DND-41 (cell line): ENCODE measurements around the gene GGA2.
"Not testable (repeated sequence)": the region's sequence is repeated elsewhere in the genome, so short reads cannot be mapped to it uniquely, and the experiment has no call there.

ENCODE experiments used
- ATAC-seq: fragments of 200-7000 bp; cut with Tn5 transposase; 3 replicates; pipeline ENCODE4 v1.9.1; 2021; ENCODE audit warnings: low read depth; ENCODE audit not compliant: insufficient read depth
- DNase-seq: peaks from one replicate; pipeline ENCODE4 v3.0.0-alpha.2; 2020
- H2AFZ ChIP-seq: 2 replicates; pipeline ENCODE4 v1.6.0; 2012; ENCODE audit warnings: low read depth, low read length
- H3K27ac ChIP-seq: 2 replicates; pipeline ENCODE4 v1.5.1; 2012; ENCODE audit warnings: low read length, inconsistent platforms
- H3K27me3 ChIP-seq: fragments of 200-600 bp; sonication (generic); 2 replicates; pipeline ENCODE4 v1.6.0; 2012; ENCODE audit warnings: low read length, mild to moderate bottlenecking, inconsistent platforms; ENCODE audit not compliant: insufficient read depth, poor library complexity
- H3K36me3 ChIP-seq: 2 replicates; pipeline ENCODE4 v1.5.1; 2012; ENCODE audit warnings: low read length, inconsistent platforms; ENCODE audit not compliant: insufficient read depth
- H3K4me1 ChIP-seq: 2 replicates; pipeline ENCODE4 v1.5.1; 2012; ENCODE audit warnings: mild to moderate bottlenecking, low read length; ENCODE audit not compliant: insufficient read depth
- H3K4me2 ChIP-seq: 2 replicates; pipeline ENCODE4 v1.6.0; 2012; ENCODE audit warnings: mild to moderate bottlenecking, moderate library complexity, low read length, inconsistent platforms; ENCODE audit not compliant: insufficient read depth
- H3K4me3 ChIP-seq, 2 experiments: fragments of 200-600 bp in 1 of 2; shearing (Covaris generic) in 1 of 2; 2 replicates each; pipeline ENCODE4 v1.5.1; 2012 to 2016; ENCODE audit warnings: inconsistent platforms in 2 of 2, low read length in 2 of 2, mild to moderate bottlenecking in 2 of 2, low read depth in 1 of 2, moderate library complexity in 1 of 2
- H3K79me2 ChIP-seq: 2 replicates; pipeline ENCODE4 v1.6.0; 2012; ENCODE audit warnings: low read length, inconsistent platforms; ENCODE audit not compliant: insufficient read depth
- H3K9ac ChIP-seq: 2 replicates; pipeline ENCODE4 v1.6.0; 2012; ENCODE audit warnings: low read depth, mild to moderate bottlenecking, inconsistent platforms, low read length, moderate library complexity
- H3K9me3 ChIP-seq: 2 replicates; pipeline ENCODE4 v1.5.1; 2012; ENCODE audit warnings: low read length, moderate library complexity, mild to moderate bottlenecking, inconsistent platforms; ENCODE audit not compliant: insufficient read depth, severe bottlenecking
- H4K20me1 ChIP-seq: 2 replicates; pipeline ENCODE4 v1.6.0; 2012; ENCODE audit warnings: low read length; ENCODE audit not compliant: insufficient read depth
- EZH2 ChIP-seq: IDR thresholded peaks from 3 replicates; pipeline ENCODE4 v1.6.1; 2012; ENCODE audit warnings: borderline replicate concordance, low read depth, mild to moderate bottlenecking, moderate library complexity, low read length, inconsistent platforms; ENCODE audit not compliant: severe bottlenecking
- TF ChIP-seq, protein P1 (sequence below): IDR thresholded peaks from 2 replicates; pipeline ENCODE4 v1.5.1; 2012; ENCODE audit warnings: borderline replicate concordance, low read length, moderate library complexity, mild to moderate bottlenecking; ENCODE audit not compliant: poor library complexity, severe bottlenecking; ENCODE audit errors: extremely low read depth

Gene GGA2

DNA sequence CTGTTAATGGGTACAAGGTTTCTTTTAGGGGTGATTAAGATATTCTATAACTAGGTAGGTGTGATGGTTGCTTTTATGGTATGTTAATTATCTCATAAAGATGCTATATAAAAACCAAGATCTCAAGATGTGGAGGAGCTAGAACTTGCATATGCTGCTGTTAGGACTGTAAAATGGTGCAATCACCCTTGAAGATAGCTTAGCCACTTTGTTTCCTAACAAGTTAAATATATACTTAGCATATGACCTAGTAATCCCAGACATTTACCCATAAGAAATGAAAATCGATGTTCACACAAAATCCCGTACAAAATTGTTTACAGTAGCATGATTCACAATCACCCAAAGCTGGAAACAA lies 25.1 kb downstream of the GGA2 start:
- no peaks in the 10 kb centered on the region for H3K9me3 ChIP-seq
- H3K4me2 ChIP-seq = no peak overlapping the region
- H3K9ac ChIP-seq = no peak overlapping the region
- no peaks in the 10 kb centered on the region for H4K20me1 ChIP-seq
- TF ChIP-seq, protein P1, sequence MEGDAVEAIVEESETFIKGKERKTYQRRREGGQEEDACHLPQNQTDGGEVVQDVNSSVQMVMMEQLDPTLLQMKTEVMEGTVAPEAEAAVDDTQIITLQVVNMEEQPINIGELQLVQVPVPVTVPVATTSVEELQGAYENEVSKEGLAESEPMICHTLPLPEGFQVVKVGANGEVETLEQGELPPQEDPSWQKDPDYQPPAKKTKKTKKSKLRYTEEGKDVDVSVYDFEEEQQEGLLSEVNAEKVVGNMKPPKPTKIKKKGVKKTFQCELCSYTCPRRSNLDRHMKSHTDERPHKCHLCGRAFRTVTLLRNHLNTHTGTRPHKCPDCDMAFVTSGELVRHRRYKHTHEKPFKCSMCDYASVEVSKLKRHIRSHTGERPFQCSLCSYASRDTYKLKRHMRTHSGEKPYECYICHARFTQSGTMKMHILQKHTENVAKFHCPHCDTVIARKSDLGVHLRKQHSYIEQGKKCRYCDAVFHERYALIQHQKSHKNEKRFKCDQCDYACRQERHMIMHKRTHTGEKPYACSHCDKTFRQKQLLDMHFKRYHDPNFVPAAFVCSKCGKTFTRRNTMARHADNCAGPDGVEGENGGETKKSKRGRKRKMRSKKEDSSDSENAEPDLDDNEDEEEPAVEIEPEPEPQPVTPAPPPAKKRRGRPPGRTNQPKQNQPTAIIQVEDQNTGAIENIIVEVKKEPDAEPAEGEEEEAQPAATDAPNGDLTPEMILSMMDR = no peak
- no peak for TF ChIP-seq EZH2
- ATAC-seq (no peak), DNase-seq (no peak)
- H2AFZ ChIP-seq = no peak overlapping the region
- H3K4me1 ChIP-seq = no peaks in the 10 kb centered on the region
- no peaks in the 10 kb centered on the region for H3K36me3 ChIP-seq
- H3K4me3 ChIP-seq = no peak overlapping the region
- H3K27me3 ChIP-seq = no peaks in the 10 kb centered on the region
- H3K79me2 ChIP-seq = no peaks in the 10 kb centered on the region
- no peak overlapping the region for H3K27ac ChIP-seq

DNA sequence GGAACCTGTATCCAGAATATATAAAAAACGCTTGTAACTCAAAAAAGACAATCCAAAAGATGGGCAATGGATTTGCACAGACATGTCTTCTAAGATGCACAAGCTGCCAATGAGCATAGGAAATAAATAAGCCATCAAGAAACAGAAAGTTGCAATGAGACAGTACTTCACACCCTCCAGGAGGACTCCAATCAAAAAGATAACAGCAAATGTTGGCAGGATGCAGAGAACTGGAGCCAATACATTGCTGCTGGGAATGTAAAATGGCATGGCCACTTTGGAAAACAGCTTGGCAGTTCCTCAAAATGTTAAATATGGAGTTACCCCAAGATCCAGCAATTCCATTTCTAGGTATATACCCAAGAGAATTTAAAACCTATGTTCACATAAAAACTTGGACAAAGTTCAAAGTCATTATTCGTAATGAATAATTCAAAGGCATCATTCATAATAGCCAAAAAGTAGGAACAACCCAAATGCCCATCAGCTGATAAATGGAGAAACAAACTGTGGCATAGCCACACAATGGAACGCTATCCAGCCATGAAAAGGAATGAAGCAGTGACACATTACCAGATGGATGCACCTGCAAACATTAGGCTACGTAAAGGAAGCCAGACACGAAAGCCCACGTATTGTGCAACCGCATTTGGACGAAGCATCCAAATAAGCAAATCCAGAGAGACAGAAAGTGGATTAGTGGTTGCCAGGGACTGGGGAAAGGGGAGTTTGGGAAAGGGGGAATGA lies 25.6 kb downstream of the GGA2 start:
- Histone ChIP-seq H3K9ac (no peak overlapping the region), H3K4me3 (no peak overlapping the region), H3K9me3 (no peaks in the 10 kb centered on the region), H3K79me2 (no peaks in the 10 kb centered on the region), H2AFZ (no peak overlapping the region), H3K27ac (no peak overlapping the region), H3K27me3 (no peaks in the 10 kb centered on the region), H4K20me1 (no peaks in the 10 kb centered on the region), H3K4me1 (no peaks in the 10 kb centered on the region), H3K36me3 (no peaks in the 10 kb centered on the region), H3K4me2 (no peak overlapping the region)
- ATAC-seq (no peak), DNase-seq (no peak)
- TF ChIP-seq, protein P1 = no peak
- no peak for TF ChIP-seq EZH2

DNA sequence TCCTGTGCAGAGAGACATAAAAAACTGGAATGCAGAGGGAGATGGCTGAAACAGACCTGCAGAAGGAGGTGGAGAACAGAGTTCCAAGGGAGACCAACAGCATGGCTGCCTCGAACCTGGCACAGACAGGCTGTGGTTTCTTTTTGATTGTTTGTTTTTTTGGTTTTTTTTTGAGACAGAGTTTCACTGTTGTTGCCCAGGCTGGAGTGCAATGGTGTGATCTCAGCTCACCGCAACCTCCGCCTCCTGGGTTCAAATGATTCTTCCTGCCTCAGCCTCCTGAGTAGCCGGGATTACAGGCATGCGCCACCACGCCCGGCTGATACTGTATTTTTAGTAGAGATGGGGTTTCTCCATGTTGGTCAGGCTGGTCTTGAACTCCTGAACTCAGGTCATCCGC lies 26.8 kb downstream of the GGA2 start:
- not testable (repeated sequence) for H3K36me3 ChIP-seq

DNA sequence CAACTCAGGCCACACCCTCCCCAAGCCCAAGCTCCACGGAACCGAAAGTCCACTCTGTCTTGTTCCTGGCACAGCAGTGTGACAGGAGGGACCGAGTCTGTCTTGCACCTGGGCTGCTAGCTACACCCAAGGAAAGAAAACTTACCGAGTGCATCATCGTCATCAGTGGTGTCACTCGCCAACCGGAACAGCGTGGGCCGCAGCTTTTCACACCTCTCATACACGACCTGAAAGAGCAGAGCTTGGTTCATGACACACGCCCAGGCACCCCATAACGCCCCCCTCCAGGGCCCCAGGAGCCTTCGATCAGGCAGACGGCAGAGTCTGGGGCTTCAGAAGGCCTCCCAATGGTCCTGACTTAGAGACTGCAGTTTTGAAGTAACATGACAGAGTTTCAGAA lies 27.5 kb downstream of the GGA2 start:
- no peak for DNase-seq
- TF ChIP-seq, protein P1 = no peak
- TF ChIP-seq EZH2 = no peak

More for the DNA sequence above, 26.8 kb downstream of the GGA2 start:
- H3K27ac ChIP-seq, H3K4me1 ChIP-seq, H3K9me3 ChIP-seq, H3K4me3 ChIP-seq, H3K27me3 ChIP-seq, H3K79me2 ChIP-seq, H4K20me1 ChIP-seq, H2AFZ ChIP-seq, H3K9ac ChIP-seq, ATAC-seq, DNase-seq, H3K4me2 ChIP-seq: not testable (repeated sequence)

More for the DNA sequence above, 27.5 kb downstream of the GGA2 start:
- Histone ChIP-seq H3K9me3 (no peaks in the 10 kb centered on the region), H3K4me1 (no peaks in the 10 kb centered on the region), H3K36me3 (no peaks in the 10 kb centered on the region), H3K4me3 (no peak overlapping the region), H3K9ac (no peak overlapping the region), H3K27me3 (no peaks in the 10 kb centered on the region), H3K27ac (no peak overlapping the region), H3K4me2 (no peak overlapping the region), H2AFZ (no peak overlapping the region), H4K20me1 (no peaks in the 10 kb centered on the region), H3K79me2 (no peaks in the 10 kb centered on the region)
- ATAC-seq = no peak
